Smooth muscle cell (in vitro differentiated cells): ENCODE data around the gene WFDC1. TPM values are rescaled to one million over a fixed set of nuclear protein-coding genes. Genes with fewer than 3 reads are reported as not detected.
"Not testable (repeated sequence)": the region's sequence is repeated elsewhere in the genome, so short reads cannot be mapped to it uniquely, and the experiment has no call there.

ENCODE experiments used
- DNase-seq: peaks from one replicate; lab custom pipeline; 2025; ENCODE audit not compliant: unreplicated experiment; lab: John Stamatoyannopoulos, UW
- H2AFZ ChIP-seq: fragments of 200-600 bp; sonication (generic); 2 replicates; pipeline ENCODE4 v1.6.0; 2016; ENCODE audit warnings: antibody characterized with exemption, low read depth, mild to moderate bottlenecking
- H3F3A ChIP-seq: fragments of 200-600 bp; sonication (generic); 2 replicates; pipeline ENCODE4 v1.6.0; 2017; ENCODE audit warnings: antibody characterized with exemption, low read depth
- H3K27ac ChIP-seq: fragments of 200-600 bp; sonication (generic); 2 replicates; pipeline ENCODE4 v1.5.1; 2016; ENCODE audit warnings: low read depth, mild to moderate bottlenecking
- H3K27me3 ChIP-seq: fragments of 200-600 bp; sonication (generic); 2 replicates; pipeline ENCODE4 v1.6.1; 2016; ENCODE audit warnings: low read depth, mild to moderate bottlenecking
- H3K36me3 ChIP-seq: fragments of 200-600 bp; sonication (generic); 2 replicates; pipeline ENCODE4 v1.5.1; 2016; ENCODE audit warnings: low read depth
- H3K4me1 ChIP-seq: fragments of 200-600 bp; sonication (generic); 2 replicates; pipeline ENCODE4 v1.5.1; 2016; ENCODE audit warnings: low read depth
- H3K4me2 ChIP-seq: fragments of 200-600 bp; sonication (generic); 2 replicates; pipeline ENCODE4 v1.6.0; 2016; ENCODE audit warnings: mild to moderate bottlenecking
- H3K4me3 ChIP-seq: fragments of 200-600 bp; sonication (generic); 2 replicates; pipeline ENCODE4 v1.5.1; 2016; ENCODE audit warnings: mild to moderate bottlenecking
- H3K79me2 ChIP-seq: fragments of 200-600 bp; sonication (generic); 2 replicates; pipeline ENCODE4 v1.6.0; 2016; ENCODE audit warnings: low read depth, mild to moderate bottlenecking
- H3K9ac ChIP-seq: fragments of 200-600 bp; sonication (generic); 2 replicates; pipeline ENCODE4 v1.6.0; 2016; ENCODE audit warnings: low read depth
- H3K9me3 ChIP-seq: fragments of 200-600 bp; sonication (generic); replicated peaks from 2 replicates; pipeline ENCODE4 v1.5.1; 2016; ENCODE audit warnings: low read depth
- H4K20me1 ChIP-seq: fragments of 200-600 bp; sonication (generic); 2 replicates; pipeline ENCODE4 v1.6.0; 2016; ENCODE audit warnings: low read depth
- WGBS: methylation state at CpG from one replicate; pipeline ENCODE4 v1.1.7; 2016; ENCODE audit warnings: low lambda C conversion rate; 5-methylcytosine and 5-hydroxymethylcytosine counted together
- polyA plus RNA-seq: library from polyadenylated mRNA; unstranded; fragments of >200 nt; fragmentation: Nextera tagmentation; extraction: Ambion mirVana; gene quantifications from 2 replicates; pipeline ENCODE4 v1.2.1, GENCODE V29; 2016
- total RNA-seq: library from RNA; depleted of rRNA; stranded (reverse); fragments of >200 nt; gene quantifications from 2 replicates; pipeline ENCODE4 v1.2.3, GENCODE V29; 2014
- TF ChIP-seq, protein P1 (sequence below): fragments of 200-600 bp; sonication (generic); IDR thresholded peaks from 2 replicates; pipeline ENCODE4 v1.5.1; 2017; ENCODE audit warnings: borderline replicate concordance, mild to moderate bottlenecking, antibody characterized with exemption; ENCODE audit not compliant: insufficient read depth, poor library complexity, severe bottlenecking

Gene WFDC1
- total and polyA plus RNA-seq, 2 experiments from 2014 or later = 176 to 362 TPM

DNA sequence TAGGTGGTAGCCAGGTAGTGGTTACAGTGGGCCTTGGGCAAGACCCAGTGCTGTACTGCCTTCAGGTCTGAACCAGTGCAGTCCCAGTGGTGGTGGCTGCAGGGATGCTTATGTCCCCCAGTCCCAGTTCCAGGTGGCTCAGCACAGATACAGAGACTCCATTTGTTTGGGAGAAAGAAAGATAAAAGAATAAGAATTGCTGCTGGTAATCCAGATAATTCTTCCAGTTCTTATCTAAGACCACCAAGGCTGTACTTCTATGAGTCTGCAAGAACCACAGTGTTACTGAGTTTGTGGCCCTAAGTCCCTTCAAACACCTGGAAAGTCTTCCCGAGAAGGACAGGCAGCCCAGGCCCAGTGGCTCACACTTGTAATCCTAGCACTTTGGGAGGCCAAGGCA is 39.8 kb downstream of the WFDC1 start:
- H3K9ac ChIP-seq = no peak overlapping the region
- TF ChIP-seq, protein P1, sequence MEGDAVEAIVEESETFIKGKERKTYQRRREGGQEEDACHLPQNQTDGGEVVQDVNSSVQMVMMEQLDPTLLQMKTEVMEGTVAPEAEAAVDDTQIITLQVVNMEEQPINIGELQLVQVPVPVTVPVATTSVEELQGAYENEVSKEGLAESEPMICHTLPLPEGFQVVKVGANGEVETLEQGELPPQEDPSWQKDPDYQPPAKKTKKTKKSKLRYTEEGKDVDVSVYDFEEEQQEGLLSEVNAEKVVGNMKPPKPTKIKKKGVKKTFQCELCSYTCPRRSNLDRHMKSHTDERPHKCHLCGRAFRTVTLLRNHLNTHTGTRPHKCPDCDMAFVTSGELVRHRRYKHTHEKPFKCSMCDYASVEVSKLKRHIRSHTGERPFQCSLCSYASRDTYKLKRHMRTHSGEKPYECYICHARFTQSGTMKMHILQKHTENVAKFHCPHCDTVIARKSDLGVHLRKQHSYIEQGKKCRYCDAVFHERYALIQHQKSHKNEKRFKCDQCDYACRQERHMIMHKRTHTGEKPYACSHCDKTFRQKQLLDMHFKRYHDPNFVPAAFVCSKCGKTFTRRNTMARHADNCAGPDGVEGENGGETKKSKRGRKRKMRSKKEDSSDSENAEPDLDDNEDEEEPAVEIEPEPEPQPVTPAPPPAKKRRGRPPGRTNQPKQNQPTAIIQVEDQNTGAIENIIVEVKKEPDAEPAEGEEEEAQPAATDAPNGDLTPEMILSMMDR = no peak

DNA sequence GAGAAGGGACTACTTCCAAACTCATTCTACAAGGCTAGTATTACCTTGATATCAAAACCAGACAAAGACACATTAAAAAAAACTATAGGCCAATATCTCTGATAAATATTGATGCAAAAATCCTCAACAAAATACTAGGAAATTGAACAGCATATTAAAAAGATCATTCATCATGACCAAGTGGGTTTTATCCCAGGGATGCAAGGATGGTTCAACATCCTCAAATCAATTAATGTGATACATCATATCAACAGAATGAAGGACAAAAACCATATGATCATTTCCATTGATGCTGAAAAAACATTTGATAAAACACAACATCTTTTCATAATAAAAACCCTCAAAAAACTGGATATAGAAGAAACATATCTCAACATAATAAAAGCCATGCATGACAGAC is 42.6 kb downstream of the WFDC1 start:
- H3K4me1 ChIP-seq, H3K36me3 ChIP-seq, H3K79me2 ChIP-seq, H3K27me3 ChIP-seq, H4K20me1 ChIP-seq, H2AFZ ChIP-seq, H3K9ac ChIP-seq, H3K9me3 ChIP-seq, H3K4me3 ChIP-seq, H3K4me2 ChIP-seq, DNase-seq, H3K27ac ChIP-seq, H3F3A ChIP-seq: not testable (repeated sequence)

More for the DNA sequence above, 39.8 kb downstream of the WFDC1 start:
- H3K4me3 ChIP-seq = no peak overlapping the region
- H3K9me3 ChIP-seq = peaks cover 3% of the 10 kb centered on the region
- H3K27me3 ChIP-seq = no peaks in the 10 kb centered on the region
- no peaks in the 10 kb centered on the region for H3F3A ChIP-seq
- no peaks in the 10 kb centered on the region for H3K36me3 ChIP-seq
- H3K27ac ChIP-seq = no peak overlapping the region
- whole genome bisulfite sequencing = 97% methylated on average over 1 of the region's 1 CpG
- DNase-seq = no peak
- H3K4me1 ChIP-seq = no peaks in the 10 kb centered on the region
- no peaks in the 10 kb centered on the region for H4K20me1 ChIP-seq
- no peak overlapping the region for H3K4me2 ChIP-seq
- no peak overlapping the region for H2AFZ ChIP-seq
- no peaks in the 10 kb centered on the region for H3K79me2 ChIP-seq

DNA sequence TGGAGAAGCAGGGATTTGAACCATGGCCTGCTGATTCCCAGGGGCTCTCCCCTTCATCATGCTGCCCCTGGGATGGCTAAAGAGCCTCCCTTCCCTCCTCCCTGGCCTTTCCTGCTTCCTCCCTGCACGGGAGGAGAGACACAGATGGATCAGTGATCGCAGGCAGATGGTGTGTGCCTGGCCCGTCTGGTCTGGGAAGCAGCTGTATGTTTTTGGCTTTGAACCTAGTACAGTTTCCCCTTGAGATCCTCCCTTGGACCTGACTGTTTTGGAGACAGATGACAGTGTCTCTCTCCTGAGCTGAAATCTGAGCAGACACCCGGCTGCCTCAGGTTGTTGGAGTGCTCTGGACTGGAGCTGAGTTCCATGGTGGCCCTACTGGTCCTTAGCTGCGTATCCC is 44.6 kb downstream of the WFDC1 start:
- Histone ChIP-seq H4K20me1 (no peaks in the 10 kb centered on the region), H2AFZ (no peak overlapping the region), H3K27me3 (no peaks in the 10 kb centered on the region), H3K4me2 (no peak overlapping the region), H3K9me3 (peaks cover 3% of the 10 kb centered on the region), H3K79me2 (no peaks in the 10 kb centered on the region), H3K27ac (no peak overlapping the region), H3F3A (no peaks in the 10 kb centered on the region), H3K9ac (no peak overlapping the region), H3K4me1 (no peaks in the 10 kb centered on the region), H3K36me3 (no peaks in the 10 kb centered on the region), H3K4me3 (no peak overlapping the region)
- 84% methylated on average over 5 of the region's 5 CpGs for WGBS
- TF ChIP-seq, protein P1 = no peak
- DNase-seq = no peak

DNA sequence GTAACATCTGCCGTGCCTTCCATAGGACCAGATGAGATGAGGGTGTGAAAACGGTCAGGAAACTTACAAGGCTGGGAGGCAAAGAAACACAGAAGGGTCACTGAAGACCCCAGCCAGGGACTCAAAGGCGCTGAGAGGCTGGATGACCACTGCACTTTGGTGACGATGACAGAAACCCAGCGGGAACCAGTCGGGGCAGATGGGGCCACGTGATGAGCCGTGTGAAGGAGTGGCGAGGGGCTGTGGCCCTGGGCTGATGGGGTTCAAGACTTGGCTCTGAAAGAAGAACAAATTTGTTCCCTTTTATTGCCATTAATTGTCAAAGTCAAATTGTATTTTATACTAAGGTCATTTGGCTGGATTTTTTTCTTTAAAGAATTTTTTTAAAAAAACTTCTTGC is 45.1 kb downstream of the WFDC1 start:
- Histone ChIP-seq H3K36me3 (no peaks in the 10 kb centered on the region), H4K20me1 (no peaks in the 10 kb centered on the region), H3F3A (no peaks in the 10 kb centered on the region), H3K4me1 (no peaks in the 10 kb centered on the region), H3K9me3 (peaks cover 3% of the 10 kb centered on the region), H3K9ac (no peak overlapping the region), H2AFZ (no peak overlapping the region), H3K27me3 (no peaks in the 10 kb centered on the region), H3K4me2 (no peak overlapping the region), H3K79me2 (no peaks in the 10 kb centered on the region), H3K27ac (no peak overlapping the region), H3K4me3 (no peak overlapping the region)
- no peak for DNase-seq
- WGBS = 85% methylated on average over 9 of the region's 9 CpGs
- TF ChIP-seq, protein P1 = no peak
